Kidney tubule cell (primary cell): ENCODE results near the gene LY6G5C.

ENCODE experiments used
- DNase-seq: peaks from one replicate; pipeline ENCODE4 v3.0.0-alpha.2; 2018; ENCODE audit warnings: low spot score

The LY6G5C gene

GRCh38 chr6:31639449-31639861 lies 41.4 kb downstream of the LY6G5C start:
- DNase-seq, result no peak

GRCh38 chr6:31639043-31639442 lies 41.8 kb downstream of the LY6G5C start:
- no peak for DNase-seq

GRCh38 chr6:31636698-31637596 lies 43.9 kb downstream of the LY6G5C start:
- DNase-seq, result no peak

- DNase-seq, result no peak
These were observed 45.8 kb downstream of the LY6G5C start for GRCh38 chr6:31634969-31635575.

- DNase-seq, result no peak
These were observed 46.7 kb downstream of the LY6G5C start for GRCh38 chr6:31634131-31634530.

- no peak for DNase-seq
These were observed 47.4 kb downstream of the LY6G5C start for GRCh38 chr6:31633447-31633846.

GRCh38 chr6:31632279-31632946 lies 48.5 kb downstream of the LY6G5C start:
- no peak for DNase-seq

- no peak for DNase-seq
These were observed 49.1 kb downstream of the LY6G5C start for GRCh38 chr6:31631681-31632278.

- DNase-seq, result no peak
These were observed 49.7 kb downstream of the LY6G5C start for GRCh38 chr6:31631209-31631608.

- no peak for DNase-seq
These were observed 50.5 kb downstream of the LY6G5C start for GRCh38 chr6:31630177-31630934.

GRCh38 chr6:31629014-31629413 lies 51.9 kb downstream of the LY6G5C start:
- no peak for DNase-seq

- no peak for DNase-seq
These were observed 53.1 kb downstream of the LY6G5C start for GRCh38 chr6:31627690-31628287.

GRCh38 chr6:31626952-31627351 lies 53.9 kb downstream of the LY6G5C start:
- no peak for DNase-seq
